K562 (cell line): ENCODE data around the gene ATF6B. TPM values are rescaled to one million over a fixed set of nuclear protein-coding genes. Genes with fewer than 3 reads are reported as not detected.

ENCODE experiments used
- ARHGAP35 ChIP-seq: fragments of 450-650 bp; IDR thresholded peaks from 2 replicates; pipeline ENCODE4 v1.6.1; 2018; ENCODE audit not compliant: partially characterized antibody
- ATF4 ChIP-seq: fragments of 450-650 bp; formaldehyde crosslinking; IDR thresholded peaks from 2 replicates; pipeline ENCODE4 v1.4.0; 2022; ENCODE audit warnings: mild to moderate bottlenecking, moderate library complexity
- BDP1 ChIP-seq: IDR thresholded peaks from 3 replicates; pipeline ENCODE4 v1.6.1; 2011; ENCODE audit not compliant: insufficient read length, insufficient read depth
- E4F1 ChIP-seq: fragments of 250-450 bp; sonication (Bioruptor Pico); IDR thresholded peaks from 2 replicates; pipeline ENCODE4 v1.5.0; 2021; ENCODE audit warnings: mild to moderate bottlenecking, borderline replicate concordance
- KAT7 ChIP-seq: sonication (generic); formaldehyde crosslinking; IDR thresholded peaks from 2 replicates; pipeline ENCODE4 v1.8.0; 2022; ENCODE audit warnings: missing genetic modification reagents, mild to moderate bottlenecking, borderline replicate concordance
- KLF1 ChIP-seq: fragments of 450-650 bp; IDR thresholded peaks from 2 replicates; pipeline ENCODE4 v1.6.1; 2016; ENCODE audit warnings: missing genetic modification characterization, missing compliant biosample characterization
- MEF2A ChIP-seq: IDR thresholded peaks from 2 replicates; pipeline ENCODE4 v1.6.1; 2011; ENCODE audit warnings: low read depth, mild to moderate bottlenecking, low read length, moderate library complexity; ENCODE audit not compliant: control insufficient read depth
- RERE ChIP-seq: sonication (generic); formaldehyde crosslinking; IDR thresholded peaks from 2 replicates; pipeline ENCODE4 v1.8.0; 2023; ENCODE audit warnings: missing genetic modification reagents, mild to moderate bottlenecking, borderline replicate concordance
- SIN3B ChIP-seq: fragments of 450-650 bp; IDR thresholded peaks from 2 replicates; pipeline ENCODE4 v1.6.1; 2017; ENCODE audit warnings: low read depth, mild to moderate bottlenecking, moderate library complexity
- SNIP1 ChIP-seq: fragments of 450-650 bp; IDR thresholded peaks from 2 replicates; pipeline ENCODE4 v1.7.1; 2017; ENCODE audit warnings: low read depth, mild to moderate bottlenecking
- SNRNP70 ChIP-seq: fragments of 200-400 bp; formaldehyde crosslinking; optimal IDR thresholded peaks from 2 replicates; pipeline ENCODE3; 2017; ENCODE audit warnings: low read depth, low read length
- SP1 ChIP-seq: sonication (generic); formaldehyde crosslinking; IDR thresholded peaks from 2 replicates; pipeline ENCODE4 v1.8.1; 2022; ENCODE audit warnings: mild to moderate bottlenecking, missing genetic modification reagents
- TEAD1 ChIP-seq, 2 experiments: fragments of 450-650 bp in 1 of 2; sonication (generic) in 1 of 2; formaldehyde crosslinking; IDR thresholded peaks; 2 replicates each; pipeline versions ENCODE4 v1.4.0 to v1.8.0; 2020 to 2022; ENCODE audit warnings: mild to moderate bottlenecking in 2 of 2, missing genetic modification reagents in 1 of 2
- ZNF232 ChIP-seq: sonication (generic); formaldehyde crosslinking; IDR thresholded peaks from 2 replicates; pipeline ENCODE4 v1.8.0; 2022; ENCODE audit warnings: mild to moderate bottlenecking, missing genetic modification reagents
- ZNF395 ChIP-seq: fragments of 200-800 bp; sonication (Bioruptor generic); IDR thresholded peaks from 2 replicates; pipeline ENCODE4 v1.6.1; 2017; ENCODE audit warnings: missing genetic modification characterization, missing compliant biosample characterization
- ZNF436 ChIP-seq: fragments of 250-450, 450-650 bp; sonication (Bioruptor Pico); formaldehyde crosslinking; IDR thresholded peaks from 2 replicates; pipeline ENCODE4 v1.7.0; 2020; ENCODE audit warnings: mild to moderate bottlenecking
- ZNF57 ChIP-seq: fragments of 450-650 bp; formaldehyde crosslinking; IDR thresholded peaks from 2 replicates; pipeline ENCODE4 v1.4.0; 2020; ENCODE audit warnings: mild to moderate bottlenecking, moderate library complexity
- ZNF668 ChIP-seq: fragments of 250-450 bp; sonication (Bioruptor Pico); IDR thresholded peaks from 2 replicates; pipeline ENCODE4 v1.8.0; 2022; ENCODE audit warnings: mild to moderate bottlenecking, inconsistent platforms
- polyA plus RNA-seq, 8 experiments: library from polyadenylated mRNA; depleted of rRNA in 4 of 8; stranded (reverse) in 5 of 8; unstranded in 3 of 8; fragments of >200 nt; fragmentation: Nextera tagmentation in 2 of 8; fragmentation: Illumina TruSeq in 1 of 8; extraction: Ambion mirVana in 2 of 8; extraction: Trizol in 1 of 8; gene quantifications; 2 replicates each; pipeline versions ENCODE4 v1.2.1 to v1.2.3, GENCODE V29; 2011 to 2014; ENCODE audit warnings: inconsistent platforms in 1 of 8, missing spikeins in 1 of 8
- total RNA-seq, 7 experiments: library from RNA; depleted of rRNA in 6 of 7; stranded (reverse); fragments of >200 nt in 6 of 7; fragmentation: Illumina TruSeq in 2 of 7; extraction: Trizol in 2 of 7; gene quantifications; 2 replicates each; pipeline versions ENCODE4 v1.2.1 to v1.2.3, GENCODE V29; 2011 to 2021; ENCODE audit warnings: low replicate concordance in 1 of 7

ATF6B gene
- total and polyA plus RNA-seq, 9 of the 15 experiments (the other 6 are each of a cell fraction or from before 2014, with no cell fraction given), result 20.7 to 131 (median 31.7) TPM

DNA sequence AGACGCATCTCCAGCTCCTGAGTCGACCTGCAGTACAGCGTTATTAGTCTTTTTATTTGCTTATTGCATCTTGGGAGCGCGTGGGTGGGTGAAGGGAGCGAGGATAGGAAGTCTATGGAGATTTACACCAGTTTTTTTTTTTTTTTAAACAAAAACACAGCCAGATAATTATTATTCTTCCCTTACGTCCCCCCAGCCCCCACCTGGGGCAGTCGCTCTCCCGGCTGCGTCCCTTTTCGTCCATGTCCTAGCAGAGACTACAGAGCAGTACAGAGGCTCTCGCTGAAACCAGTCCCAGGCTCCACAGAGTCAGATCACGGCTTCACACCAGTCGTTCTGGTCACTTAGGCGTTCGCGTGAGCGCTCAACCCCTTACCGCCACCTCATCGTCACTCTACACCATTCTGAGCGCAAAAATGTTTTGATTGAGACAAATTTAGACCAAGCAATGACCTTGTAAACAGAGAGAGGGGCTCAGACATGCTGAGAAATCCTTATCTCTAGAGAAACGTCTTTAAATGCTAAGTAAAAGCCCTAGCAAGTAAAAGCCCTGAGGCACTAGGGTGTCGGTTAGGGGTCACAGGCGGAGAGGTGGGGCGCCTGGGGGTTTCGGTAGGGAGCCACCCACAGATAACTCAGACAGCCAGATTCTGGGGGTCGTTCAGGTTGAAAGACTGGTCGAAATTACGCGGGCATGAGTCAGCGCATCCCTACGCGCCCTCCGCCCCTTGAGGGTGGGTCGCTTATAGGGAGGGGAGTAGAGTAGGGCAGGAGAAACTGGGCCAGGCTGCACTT lies 24.9 kb upstream of the ATF6B start (continued):
- TF ChIP-seq MEF2A (no peak), SIN3B (no peak), ZNF232 (CRISPR knock-in tag) (no peak), RERE (no peak), KLF1 (tag) (no peak), E4F1 (CRISPR knock-in tag) (no peak), ZNF57 (no peak), ATF4 (CRISPR knock-in tag) (0 out of 2 replicates have a peak, but pooled peaks have one; percentile 24), TEAD1 (CRISPR knock-in tag; IDR thresholded peaks at IDR 0.05) (0 out of 4 replicates have a peak, but pooled peaks of 1 of the 2 experiments have one; percentile 0), ZNF395 (CRISPR knock-in tag) (no peak), ARHGAP35 (no peak), ZNF436 (CRISPR knock-in tag) (no peak), SNRNP70 (no peak), ZNF668 (no peak), SNIP1 (no peak), BDP1 (no peak), KAT7 (CRISPR knock-in tag) (no peak), SP1 (CRISPR knock-in tag) (no peak)
